ENCODE results near the gene VAMP5. TPM values are rescaled to one million over a fixed set of nuclear protein-coding genes. Genes with fewer than 3 reads are reported as not detected.

VAMP5 gene
- total and polyA plus RNA-seq, 2 of the 8 experiments (the other 6 are each of a cell fraction or from before 2014, with no cell fraction given): 4.7 to 14.2 TPM

DNA sequence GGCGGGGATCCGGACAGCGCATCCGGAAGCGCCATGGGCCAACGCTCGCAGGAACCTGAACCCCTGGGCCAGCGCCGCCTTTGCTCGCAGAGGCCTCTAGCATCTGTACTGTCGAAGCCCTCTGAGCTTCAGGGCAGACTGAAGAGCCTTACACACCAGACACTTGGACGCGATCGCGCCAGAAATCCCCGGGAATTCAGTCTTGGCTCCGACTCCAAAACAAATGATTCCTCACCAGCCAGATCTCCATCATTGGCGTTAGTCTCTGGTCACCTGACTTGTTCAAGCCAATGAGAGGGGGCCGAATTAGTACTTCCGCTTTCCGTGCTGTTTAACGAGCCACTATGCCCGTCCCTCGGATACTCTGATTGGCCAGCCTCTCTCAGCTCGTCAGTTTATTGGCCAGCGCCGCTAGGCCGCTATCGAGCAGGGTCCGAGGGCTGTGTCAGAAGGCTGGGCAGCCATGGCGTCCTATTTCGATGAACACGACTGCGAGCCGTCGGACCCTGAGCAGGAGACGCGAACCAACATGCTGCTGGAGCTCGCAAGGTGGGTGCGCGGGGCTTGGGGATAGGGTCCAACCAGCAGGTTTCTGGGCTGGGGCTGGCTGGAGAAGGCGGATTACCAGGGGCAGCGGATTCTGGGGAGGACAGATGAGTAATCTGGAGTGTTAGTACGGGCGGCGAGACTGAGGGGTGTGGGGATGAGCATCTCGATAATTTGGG, 11.2 kb downstream of the VAMP5 start, which contains the start of gene RNF181 (continued):
- TF ChIP-seq ASH2L (IDR thresholded peaks at IDR 0.05; ENCODE audit: low read length) (peak; percentile 25), RNF2 (IDR thresholded peaks at IDR 0.05; ENCODE audit: borderline replicate concordance, low read depth, low read length, missing control alignments, poor library complexity, severe bottlenecking) (no peak), CHD1 (IDR thresholded peaks at IDR 0.05; ENCODE audit: low read depth, low read length) (no peak)

Data from H1 (cell line).